HEK293T (cell line): Measurements from ENCODE around the gene SYNE1.

Experiments
- ARNT ChIP-seq: fragments of 450-650 bp; IDR thresholded peaks from 2 replicates; pipeline ENCODE4 v1.6.1; 2017; ENCODE audit warnings: mild to moderate bottlenecking
- BHLHE40 ChIP-seq: fragments of 450-650 bp; IDR thresholded peaks from 2 replicates; pipeline ENCODE4 v1.6.1; 2016; ENCODE audit warnings: mild to moderate bottlenecking, moderate library complexity, borderline replicate concordance
- CTBP1 ChIP-seq: fragments of 450-650 bp; IDR thresholded peaks from 2 replicates; pipeline ENCODE4 v1.6.1; 2016; ENCODE audit warnings: borderline replicate concordance
- ELF4 ChIP-seq: fragments of 450-650 bp; IDR thresholded peaks from 2 replicates; pipeline ENCODE4 v1.6.1; 2017; ENCODE audit warnings: antibody characterized with exemption
- FOXK2 ChIP-seq: fragments of 450-650 bp; IDR thresholded peaks from 2 replicates; pipeline ENCODE4 v1.6.1; 2016; ENCODE audit warnings: mild to moderate bottlenecking
- FOXM1 ChIP-seq: fragments of 450-650 bp; IDR thresholded peaks from 2 replicates; pipeline ENCODE4 v1.6.1; 2017; ENCODE audit warnings: mild to moderate bottlenecking, borderline replicate concordance
- HDGF ChIP-seq: fragments of 450-650 bp; IDR thresholded peaks from 2 replicates; pipeline ENCODE4 v1.6.1; 2017; ENCODE audit warnings: antibody characterized with exemption, borderline replicate concordance
- L3MBTL2 ChIP-seq: fragments of 450-650 bp; conservative IDR thresholded peaks from 2 replicates; pipeline ENCODE4 v1.6.1; 2016; ENCODE audit warnings: mild to moderate bottlenecking
- LEF1 ChIP-seq: fragments of 450-650 bp; IDR thresholded peaks from 2 replicates; pipeline ENCODE4 v1.6.1; 2017; ENCODE audit warnings: mild to moderate bottlenecking, borderline replicate concordance
- SP1 ChIP-seq: fragments of 450-650 bp; IDR thresholded peaks from 2 replicates; pipeline ENCODE4 v1.6.1; 2017
- SUZ12 ChIP-seq: fragments of 450-650 bp; IDR thresholded peaks from 2 replicates; pipeline ENCODE4 v1.6.1; 2016; ENCODE audit warnings: mild to moderate bottlenecking
- TF ChIP-seq, protein P1 (sequence below): fragments of 450-650 bp; IDR thresholded peaks from 2 replicates; pipeline ENCODE4 v1.6.1; 2016

DNA sequence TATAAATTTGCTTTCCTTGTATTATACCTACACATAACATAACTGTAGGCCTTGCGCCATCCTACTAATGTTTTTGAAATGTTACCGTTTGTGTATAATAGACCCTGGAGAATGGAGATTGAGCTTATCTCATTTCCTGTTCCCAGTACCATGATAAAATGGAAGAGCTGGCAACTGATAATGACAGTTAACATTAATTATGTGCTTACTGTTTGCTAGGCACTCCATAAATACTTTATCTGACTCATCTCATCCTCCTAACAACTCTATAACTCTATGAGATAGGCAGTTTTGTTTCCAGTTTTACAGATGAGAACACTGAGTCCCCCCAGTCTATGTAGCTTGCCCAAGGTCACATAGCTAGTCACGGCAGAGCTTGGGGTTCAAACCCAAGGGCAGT, 396.7 kb downstream of the SYNE1 start:
- no peak for TF ChIP-seq SUZ12
- TF ChIP-seq, protein P1, sequence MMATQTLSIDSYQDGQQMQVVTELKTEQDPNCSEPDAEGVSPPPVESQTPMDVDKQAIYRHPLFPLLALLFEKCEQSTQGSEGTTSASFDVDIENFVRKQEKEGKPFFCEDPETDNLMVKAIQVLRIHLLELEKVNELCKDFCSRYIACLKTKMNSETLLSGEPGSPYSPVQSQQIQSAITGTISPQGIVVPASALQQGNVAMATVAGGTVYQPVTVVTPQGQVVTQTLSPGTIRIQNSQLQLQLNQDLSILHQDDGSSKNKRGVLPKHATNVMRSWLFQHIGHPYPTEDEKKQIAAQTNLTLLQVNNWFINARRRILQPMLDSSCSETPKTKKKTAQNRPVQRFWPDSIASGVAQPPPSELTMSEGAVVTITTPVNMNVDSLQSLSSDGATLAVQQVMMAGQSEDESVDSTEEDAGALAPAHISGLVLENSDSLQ, result no peak
- TF ChIP-seq FOXK2, result no peak
- TF ChIP-seq HDGF, result no peak
- TF ChIP-seq ELF4, result no peak
- TF ChIP-seq SP1, result no peak
- TF ChIP-seq L3MBTL2, result no peak
- TF ChIP-seq FOXM1, result no peak
- no peak for TF ChIP-seq BHLHE40
- TF ChIP-seq ARNT, result no peak
- no peak for TF ChIP-seq CTBP1
- TF ChIP-seq LEF1, result no peak
